ENCODE results near the gene PLSCR1. TPM values are rescaled to one million over a fixed set of nuclear protein-coding genes. Genes with fewer than 3 reads are reported as not detected.
"Not testable (repeated sequence)": the region's sequence is repeated elsewhere in the genome, so short reads cannot be mapped to it uniquely, and the experiment has no call there.

The PLSCR1 gene
- total RNA-seq, 4 donors from 2014 or later, result 40.7 to 221 (median 58.2) TPM

DNA sequence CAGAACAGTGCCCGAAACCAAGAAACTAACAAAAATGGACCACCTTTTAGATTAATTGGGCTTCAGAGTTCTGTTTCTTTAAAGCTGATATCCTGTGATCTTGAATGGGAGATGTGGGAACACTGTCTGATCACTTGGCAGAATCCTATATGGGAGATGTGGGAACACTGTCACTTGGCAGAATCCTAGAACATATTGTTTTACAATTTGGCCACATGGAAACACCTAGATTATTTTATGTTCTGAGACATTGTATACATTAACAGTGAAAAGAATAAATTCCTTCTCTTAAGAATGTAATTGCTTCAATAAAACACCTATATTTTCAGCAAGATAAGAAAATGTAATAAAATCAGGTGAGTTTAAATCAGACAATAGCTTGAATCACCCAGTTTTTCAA is 44.7 kb downstream of the PLSCR1 start:
- Histone ChIP-seq H3K4me3 (no peak overlapping the region), H3K27me3 (no peaks in the 10 kb centered on the region), H3K4me1 (peaks cover 0 to 3% (median 0%) of the 10 kb centered on the region in 4 donors), H3K27ac (replicated peaks in 1 of 4) (no peak overlapping the region), H3K36me3 (no peaks in the 10 kb centered on the region), H3K9me3 (no peaks in the 10 kb centered on the region)
- intact Hi-C loops (cut with DNase I), result no loop called here
- WGBS, result 58% methylated on average over 1 of the region's 1 CpG
- no peak for TF ChIP-seq EP300 (IDR thresholded peaks at IDR 0.05)
- no peak for TF ChIP-seq POLR2A (IDR thresholded peaks at IDR 0.05; ENCODE audit: low read depth)
- TF ChIP-seq, protein P1, sequence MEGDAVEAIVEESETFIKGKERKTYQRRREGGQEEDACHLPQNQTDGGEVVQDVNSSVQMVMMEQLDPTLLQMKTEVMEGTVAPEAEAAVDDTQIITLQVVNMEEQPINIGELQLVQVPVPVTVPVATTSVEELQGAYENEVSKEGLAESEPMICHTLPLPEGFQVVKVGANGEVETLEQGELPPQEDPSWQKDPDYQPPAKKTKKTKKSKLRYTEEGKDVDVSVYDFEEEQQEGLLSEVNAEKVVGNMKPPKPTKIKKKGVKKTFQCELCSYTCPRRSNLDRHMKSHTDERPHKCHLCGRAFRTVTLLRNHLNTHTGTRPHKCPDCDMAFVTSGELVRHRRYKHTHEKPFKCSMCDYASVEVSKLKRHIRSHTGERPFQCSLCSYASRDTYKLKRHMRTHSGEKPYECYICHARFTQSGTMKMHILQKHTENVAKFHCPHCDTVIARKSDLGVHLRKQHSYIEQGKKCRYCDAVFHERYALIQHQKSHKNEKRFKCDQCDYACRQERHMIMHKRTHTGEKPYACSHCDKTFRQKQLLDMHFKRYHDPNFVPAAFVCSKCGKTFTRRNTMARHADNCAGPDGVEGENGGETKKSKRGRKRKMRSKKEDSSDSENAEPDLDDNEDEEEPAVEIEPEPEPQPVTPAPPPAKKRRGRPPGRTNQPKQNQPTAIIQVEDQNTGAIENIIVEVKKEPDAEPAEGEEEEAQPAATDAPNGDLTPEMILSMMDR (IDR thresholded peaks at IDR 0.05), result no peak
- no peak for TF ChIP-seq POLR2AphosphoS5 (IDR thresholded peaks at IDR 0.05)
- DNase-seq (ENCODE audit: extremely low spot score), result no peak

DNA sequence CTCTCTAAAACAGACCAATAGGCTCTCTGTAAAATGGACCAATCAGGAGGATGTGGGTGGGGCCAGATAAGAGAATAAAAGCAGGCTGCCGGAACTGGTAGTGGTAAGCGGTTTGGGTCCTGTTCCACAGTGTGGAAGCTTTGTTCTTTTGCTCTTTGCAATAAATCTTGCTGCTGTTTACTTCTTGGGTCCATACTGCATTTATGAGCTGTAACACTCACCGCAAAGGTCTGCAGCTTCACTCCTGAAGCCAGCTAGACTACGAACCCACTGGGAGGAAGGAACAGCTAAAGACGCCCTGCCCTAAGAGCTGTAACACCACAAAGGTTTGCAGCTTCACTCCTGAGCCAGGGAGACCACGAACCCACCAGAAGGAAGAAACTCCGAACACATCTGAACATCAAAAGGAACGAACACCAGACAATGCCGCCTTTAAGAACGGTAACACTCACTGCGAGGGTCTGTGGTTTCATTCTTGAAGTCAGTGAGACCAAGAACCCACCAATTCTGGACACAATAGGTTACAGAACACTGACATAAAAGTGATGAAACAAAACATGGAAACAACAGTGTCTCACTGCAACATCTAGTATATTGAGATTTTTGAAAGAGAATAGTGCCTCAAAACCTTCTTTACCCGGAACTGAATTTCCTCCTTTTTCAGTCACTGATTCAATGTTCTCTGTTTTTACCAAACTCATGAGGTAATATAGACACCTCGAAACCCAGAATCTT is 46.2 kb downstream of the PLSCR1 start:
- Histone ChIP-seq H3K27ac (replicated peaks in 1 of 4) (no peak overlapping the region), H3K36me3 (no peaks in the 10 kb centered on the region), H3K9me3 (no peaks in the 10 kb centered on the region), H3K27me3 (no peaks in the 10 kb centered on the region), H3K4me3 (no peak overlapping the region), H3K4me1 (no peaks in the 10 kb centered on the region)
- no peak for DNase-seq (ENCODE audit: extremely low spot score)
- TF ChIP-seq EP300 (IDR thresholded peaks at IDR 0.05), result no peak
- intact Hi-C loops (cut with DNase I), result no loop called here
- 82% methylated on average over 13 of the region's 13 CpGs for WGBS

DNA sequence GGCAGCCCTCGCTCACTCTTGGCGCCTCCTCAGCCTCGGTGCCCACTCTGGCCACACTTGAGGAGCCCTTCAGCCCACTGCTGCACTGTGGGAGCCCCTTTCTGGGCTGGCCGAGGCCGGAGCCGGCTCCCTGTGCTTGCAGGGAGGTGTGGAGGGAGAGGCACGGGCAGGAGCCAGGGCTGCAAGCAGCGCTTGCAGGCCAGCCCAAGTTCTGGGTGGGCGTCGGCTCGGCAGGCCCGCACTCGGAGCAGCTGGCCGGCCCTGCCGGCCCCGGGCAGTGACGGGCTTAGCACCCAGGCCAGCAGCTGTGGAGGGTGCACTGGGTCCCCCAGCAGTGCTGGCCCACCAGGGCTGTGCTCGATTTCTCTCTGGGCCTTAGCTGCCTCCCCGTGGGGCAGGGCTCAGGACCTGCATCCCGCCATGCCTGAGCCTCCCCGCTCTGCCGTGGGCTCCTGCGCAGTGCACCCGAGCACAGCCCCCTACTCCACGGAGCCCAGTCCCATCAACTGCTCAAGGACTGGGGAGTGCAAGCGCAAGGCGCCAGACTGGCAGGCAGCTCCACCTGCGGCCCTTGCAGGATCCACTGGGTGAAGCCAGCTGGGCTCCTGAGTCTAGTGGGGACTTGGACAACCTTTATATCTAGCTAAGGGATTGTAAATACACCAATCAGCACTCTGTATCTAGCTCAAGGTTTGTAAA is 47.1 kb downstream of the PLSCR1 start:
- H3K36me3 ChIP-seq; H3K27ac ChIP-seq (replicated peaks in 1 of 4); H3K4me3 ChIP-seq; H3K27me3 ChIP-seq; H3K4me1 ChIP-seq; H3K9me3 ChIP-seq; intact Hi-C loops (cut with DNase I); DNase-seq (ENCODE audit: extremely low spot score): not testable (repeated sequence)
- WGBS, result 75% methylated on average over 4 of the region's 28 CpGs

DNA sequence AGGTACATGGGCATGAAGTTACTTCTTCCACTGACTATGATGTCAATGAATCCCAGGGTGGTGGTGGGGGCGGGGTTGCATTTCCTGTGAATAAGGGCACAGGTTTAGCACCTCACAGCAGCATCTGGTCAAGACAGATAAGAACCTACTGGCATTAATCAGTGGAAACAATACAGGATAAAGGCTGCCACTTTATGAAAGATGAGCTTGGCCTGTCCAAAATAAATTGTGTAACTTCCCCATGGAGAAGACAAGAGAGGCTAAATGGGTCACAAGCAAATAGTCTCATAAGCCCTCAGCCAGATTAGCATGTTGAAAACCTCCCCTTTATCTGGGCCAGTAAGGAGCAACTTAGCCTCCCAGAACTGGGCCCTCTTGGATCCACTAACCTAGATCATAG is 47.7 kb downstream of the PLSCR1 start:
- H3K4me3 ChIP-seq, result no peak overlapping the region
- no peak for DNase-seq (ENCODE audit: extremely low spot score)
- H3K36me3 ChIP-seq, result no peaks in the 10 kb centered on the region
- WGBS, result 0% methylated on average over 1 of the region's 1 CpG
- TF ChIP-seq EP300 (IDR thresholded peaks at IDR 0.05) (no peak), POLR2A (IDR thresholded peaks at IDR 0.05; ENCODE audit: low read depth) (no peak), POLR2AphosphoS5 (IDR thresholded peaks at IDR 0.05) (no peak)
- TF ChIP-seq, protein P1 (IDR thresholded peaks at IDR 0.05), result no peak
- intact Hi-C loops (cut with DNase I), result no loop called here
- no peaks in the 10 kb centered on the region for H3K4me1 ChIP-seq
- no peaks in the 10 kb centered on the region for H3K9me3 ChIP-seq
- no peaks in the 10 kb centered on the region for H3K27me3 ChIP-seq
- H3K27ac ChIP-seq (replicated peaks in 1 of 4), result no peak overlapping the region

DNA sequence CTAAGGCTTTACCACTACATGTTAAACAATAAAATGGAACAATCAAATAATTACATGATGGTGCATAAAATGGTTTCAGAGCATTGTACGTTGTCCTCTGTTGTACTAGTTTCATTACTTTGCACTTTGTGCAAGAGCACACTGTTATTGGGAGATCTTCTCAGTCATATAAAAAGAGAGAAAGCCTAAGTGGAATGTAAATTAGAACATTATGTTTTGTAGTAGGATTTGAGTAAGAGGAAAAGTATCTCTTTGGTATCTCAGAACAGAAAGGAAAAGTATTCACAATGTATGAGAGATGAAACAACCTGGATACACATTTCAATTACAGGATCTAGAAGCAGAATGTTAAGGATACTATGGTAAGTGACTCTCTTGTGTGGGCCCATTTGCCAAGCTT is 48.2 kb downstream of the PLSCR1 start:
- Histone ChIP-seq H3K4me1 (no peaks in the 10 kb centered on the region), H3K27me3 (no peaks in the 10 kb centered on the region), H3K9me3 (peaks cover 0 to 1% (median 0%) of the 10 kb centered on the region in 4 donors), H3K27ac (replicated peaks in 1 of 4) (no peak overlapping the region), H3K4me3 (no peak overlapping the region), H3K36me3 (no peaks in the 10 kb centered on the region)
- no peak for DNase-seq (ENCODE audit: extremely low spot score)
- TF ChIP-seq, protein P1 (IDR thresholded peaks at IDR 0.05), result no peak
- no peak for TF ChIP-seq POLR2A (IDR thresholded peaks at IDR 0.05; ENCODE audit: low read depth)
- TF ChIP-seq EP300 (IDR thresholded peaks at IDR 0.05), result no peak
- no peak for TF ChIP-seq POLR2AphosphoS5 (IDR thresholded peaks at IDR 0.05)
- 0% methylated on average over 1 of the region's 1 CpG for WGBS
- intact Hi-C loops (cut with DNase I), result no loop called here
